IMR-90 (cell line): ENCODE results near the gene DKK3.

Experiments used
- BHLHE40 ChIP-seq: fragments of 150-350 bp; IDR thresholded peaks from 2 replicates; pipeline ENCODE4 v1.6.1; 2016; ENCODE audit warnings: mild to moderate bottlenecking, low read depth, low read length
- MXI1 ChIP-seq: IDR thresholded peaks from 2 replicates; pipeline ENCODE4 v1.6.1; 2012; ENCODE audit warnings: low read depth, mild to moderate bottlenecking, low read length, moderate library complexity, borderline replicate concordance
- POLR2A ChIP-seq: IDR thresholded peaks from 2 replicates; pipeline ENCODE4 v1.6.1; 2012; ENCODE audit warnings: mild to moderate bottlenecking, low read depth, low read length
- TF ChIP-seq, protein P1 (sequence below): conservative IDR thresholded peaks from 2 replicates; pipeline ENCODE4 v1.5.1; 2012; ENCODE audit warnings: mild to moderate bottlenecking, low read depth, low read length, improper control_type of control experiment

DNA sequence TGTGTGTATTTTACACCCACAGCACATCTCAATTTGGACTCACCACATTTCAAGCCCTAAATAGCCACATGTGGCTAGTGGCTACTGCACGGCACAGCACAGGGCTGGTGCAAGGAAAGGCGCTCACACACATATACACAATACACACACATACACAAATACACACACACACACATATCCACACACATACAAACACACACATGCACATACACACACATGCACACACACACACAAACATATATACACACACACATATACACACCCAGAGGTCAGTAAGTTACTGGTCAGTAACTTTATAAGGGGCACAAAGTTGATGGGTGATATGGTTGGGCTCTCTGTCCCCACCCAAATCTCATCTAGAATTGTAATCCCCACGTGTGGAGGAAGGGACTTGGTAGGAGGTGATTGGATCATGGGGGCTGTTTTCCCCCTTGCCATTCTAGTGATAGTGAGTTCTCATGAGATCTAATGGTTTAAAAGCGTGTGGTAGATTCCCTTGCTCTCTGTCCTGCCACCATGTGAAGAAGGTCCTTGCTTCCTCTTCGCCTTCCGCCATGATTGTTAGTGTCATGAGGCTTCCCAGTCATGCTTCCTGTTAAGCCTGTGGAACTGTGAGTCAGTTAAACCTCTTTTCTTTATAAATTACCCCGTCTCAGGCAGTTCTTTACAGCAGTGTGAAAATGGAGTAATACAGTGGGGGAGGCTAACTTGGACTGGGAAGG is 37.6 kb upstream of the DKK3 start:
- TF ChIP-seq, protein P1, sequence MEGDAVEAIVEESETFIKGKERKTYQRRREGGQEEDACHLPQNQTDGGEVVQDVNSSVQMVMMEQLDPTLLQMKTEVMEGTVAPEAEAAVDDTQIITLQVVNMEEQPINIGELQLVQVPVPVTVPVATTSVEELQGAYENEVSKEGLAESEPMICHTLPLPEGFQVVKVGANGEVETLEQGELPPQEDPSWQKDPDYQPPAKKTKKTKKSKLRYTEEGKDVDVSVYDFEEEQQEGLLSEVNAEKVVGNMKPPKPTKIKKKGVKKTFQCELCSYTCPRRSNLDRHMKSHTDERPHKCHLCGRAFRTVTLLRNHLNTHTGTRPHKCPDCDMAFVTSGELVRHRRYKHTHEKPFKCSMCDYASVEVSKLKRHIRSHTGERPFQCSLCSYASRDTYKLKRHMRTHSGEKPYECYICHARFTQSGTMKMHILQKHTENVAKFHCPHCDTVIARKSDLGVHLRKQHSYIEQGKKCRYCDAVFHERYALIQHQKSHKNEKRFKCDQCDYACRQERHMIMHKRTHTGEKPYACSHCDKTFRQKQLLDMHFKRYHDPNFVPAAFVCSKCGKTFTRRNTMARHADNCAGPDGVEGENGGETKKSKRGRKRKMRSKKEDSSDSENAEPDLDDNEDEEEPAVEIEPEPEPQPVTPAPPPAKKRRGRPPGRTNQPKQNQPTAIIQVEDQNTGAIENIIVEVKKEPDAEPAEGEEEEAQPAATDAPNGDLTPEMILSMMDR: no peak
- TF ChIP-seq MXI1 (no peak), BHLHE40 (no peak), POLR2A (no peak)
